ENCODE measurements around the gene THRSP. TPM values are rescaled to one million over a fixed set of nuclear protein-coding genes. Genes with fewer than 3 reads are reported as not detected.
A peak's percentile ranks its signal among the peaks of the same experiment; 100 is the strongest.

The THRSP gene
- total and polyA plus RNA-seq, 10 of the 15 experiments (the other 5 are each of a cell fraction or from before 2014, with no cell fraction given) = 0.18 TPM; not detected in 9

- TF ChIP-seq SKIL (IDR thresholded peaks at IDR 0.05; ENCODE audit: low read depth, poor library complexity, severe bottlenecking) (peak; percentile 25), IKZF1 (conservative IDR thresholded peaks at IDR 0.05) (peak; percentile 59), PML (IDR thresholded peaks at IDR 0.05; ENCODE audit: low read length) (no peak), NR2C1 (IDR thresholded peaks at IDR 0.05) (no peak), PKNOX1 (IDR thresholded peaks at IDR 0.05) (peak; percentile 79), MEF2B (IDR thresholded peaks at IDR 0.05; ENCODE audit: partially characterized antibody, poor library complexity, severe bottlenecking) (peak; percentile 21), MTA2 (IDR thresholded peaks at IDR 0.05; ENCODE audit: low read depth) (peak; percentile 83), NRF1 (conservative IDR thresholded peaks at IDR 0.05; ENCODE audit: low read depth, low read length) (no peak), IKZF2 (IDR thresholded peaks at IDR 0.05) (peak; percentile 72 to 81), SREBF2 (IDR thresholded peaks at IDR 0.05; ENCODE audit: low read length) (no peak), KDM1A (IDR thresholded peaks at IDR 0.05; ENCODE audit: borderline replicate concordance) (no peak), BCL3 (IDR thresholded peaks at IDR 0.05; ENCODE audit: borderline replicate concordance, insufficient read depth, low read depth, low read length, poor library complexity, severe bottlenecking) (no peak), RUNX3 (IDR thresholded peaks at IDR 0.05; ENCODE audit: low read length) (peak; percentile 49; the same call in 1 of the 2 replicates), ZNF384 (IDR thresholded peaks at IDR 0.05; ENCODE audit: borderline replicate concordance, low read depth, low read length) (no peak), SPI1 (IDR thresholded peaks at IDR 0.05; ENCODE audit: borderline replicate concordance, insufficient read depth, low read depth, low read length) (peak; percentile 87), ZNF207 (IDR thresholded peaks at IDR 0.05; ENCODE audit: borderline replicate concordance) (no peak), ATF7 (IDR thresholded peaks at IDR 0.05; ENCODE audit: low read depth) (peak; percentile 72), NBN (IDR thresholded peaks at IDR 0.05) (no peak), EED (IDR thresholded peaks at IDR 0.05; ENCODE audit: low read depth) (no peak), MYB (IDR thresholded peaks at IDR 0.05; ENCODE audit: borderline replicate concordance, low read depth, low read length) (no peak), POLR2AphosphoS5 (IDR thresholded peaks at IDR 0.05; ENCODE audit: low read length) (no peak), CEBPB (IDR thresholded peaks at IDR 0.05; ENCODE audit: borderline replicate concordance in 1 of 2, low read depth in 2 of 2, low read length in 2 of 2) (no peak), TAF1 (IDR thresholded peaks at IDR 0.05; ENCODE audit: borderline replicate concordance, low read depth, low read length) (no peak), KLF5 (IDR thresholded peaks at IDR 0.05; ENCODE audit: partially characterized antibody) (no peak), TARDBP (IDR thresholded peaks at IDR 0.05; ENCODE audit: borderline replicate concordance) (no peak), CREB1 (IDR thresholded peaks at IDR 0.05; ENCODE audit: low read depth) (no peak), NFIC (IDR thresholded peaks at IDR 0.05; ENCODE audit: low read depth, low read length) (peak; percentile 35; the same call in 1 of the 2 replicates), MYC (IDR thresholded peaks at IDR 0.05; ENCODE audit: insufficient read depth, insufficient read length, insufficient replicate concordance, low read length, severe bottlenecking) (no peak), BRCA1 (IDR thresholded peaks at IDR 0.05; ENCODE audit: low read depth, low read length) (no peak)
Measured at GRCh38 chr11:78112582-78113275, 49.1 kb downstream of the THRSP start (continued).

Measured in GM12878 (cell line).